CD4-positive, alpha-beta T cell treated with Interleukin-4 for 4 hours (primary cell): ENCODE measurements around the gene PRKCE.

ENCODE experiments used
- DNase-seq: peaks from one replicate; pipeline ENCODE4 v3.0.0-alpha.2; 2020

PRKCE gene

DNA sequence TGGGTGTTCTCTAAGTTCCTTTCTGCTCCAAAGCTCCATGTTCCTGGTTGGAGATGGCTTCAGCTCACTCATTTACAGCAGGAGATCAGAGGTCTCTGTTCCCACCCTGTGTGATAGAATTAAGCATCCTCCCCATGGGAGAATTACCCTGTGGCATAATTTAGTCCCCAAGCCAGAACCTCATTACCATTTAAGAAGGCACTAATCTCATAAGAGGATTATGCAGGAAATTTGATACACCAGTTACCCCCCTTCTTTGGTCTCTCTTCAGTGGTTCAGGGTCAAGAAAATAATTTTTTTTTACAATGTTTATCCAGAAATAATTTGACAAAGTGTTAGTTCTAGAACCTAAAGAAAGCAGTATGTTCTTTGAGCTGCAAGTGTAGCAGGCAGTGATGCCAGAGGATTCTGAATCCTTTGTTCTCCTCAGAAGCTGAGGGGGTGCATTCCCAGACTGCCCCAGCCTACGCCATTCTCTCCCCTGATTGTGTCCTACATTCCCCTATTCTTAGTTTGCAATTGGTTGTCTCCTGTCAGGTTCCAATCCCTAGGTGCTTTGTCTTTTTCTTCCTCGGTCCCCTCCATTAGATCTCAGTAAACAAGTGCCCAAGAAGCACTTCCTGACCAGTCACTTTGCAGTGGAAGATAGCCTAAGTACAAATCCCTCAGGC is 163.6 kb downstream of the PRKCE start:
- no peak for DNase-seq

- DNase-seq: no peak
Measured at GRCh38 chr2:45816272-45816671, 164.8 kb downstream of the PRKCE start.

- no peak for DNase-seq
Measured at GRCh38 chr2:45818591-45818990, 167.1 kb downstream of the PRKCE start.

DNA sequence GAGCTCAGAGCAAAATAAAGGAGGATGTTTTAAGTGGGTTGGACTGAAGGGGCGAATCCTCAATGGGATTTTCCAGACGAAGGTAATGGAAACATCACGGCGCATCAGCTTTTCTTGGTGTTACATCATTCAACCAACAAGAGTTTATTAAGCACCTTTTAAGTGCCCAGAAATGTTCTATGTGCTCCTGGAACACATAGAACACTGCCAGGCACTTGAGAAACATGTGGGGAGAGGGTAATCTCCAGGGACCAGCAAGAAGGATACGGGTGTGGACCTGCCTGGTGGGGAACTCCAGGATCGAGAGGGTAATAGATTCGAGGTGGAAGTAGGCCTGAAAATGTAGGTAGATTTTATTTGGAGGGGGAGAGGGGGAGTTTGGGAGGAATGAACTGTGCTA is 168.6 kb downstream of the PRKCE start:
- no peak for DNase-seq

DNA sequence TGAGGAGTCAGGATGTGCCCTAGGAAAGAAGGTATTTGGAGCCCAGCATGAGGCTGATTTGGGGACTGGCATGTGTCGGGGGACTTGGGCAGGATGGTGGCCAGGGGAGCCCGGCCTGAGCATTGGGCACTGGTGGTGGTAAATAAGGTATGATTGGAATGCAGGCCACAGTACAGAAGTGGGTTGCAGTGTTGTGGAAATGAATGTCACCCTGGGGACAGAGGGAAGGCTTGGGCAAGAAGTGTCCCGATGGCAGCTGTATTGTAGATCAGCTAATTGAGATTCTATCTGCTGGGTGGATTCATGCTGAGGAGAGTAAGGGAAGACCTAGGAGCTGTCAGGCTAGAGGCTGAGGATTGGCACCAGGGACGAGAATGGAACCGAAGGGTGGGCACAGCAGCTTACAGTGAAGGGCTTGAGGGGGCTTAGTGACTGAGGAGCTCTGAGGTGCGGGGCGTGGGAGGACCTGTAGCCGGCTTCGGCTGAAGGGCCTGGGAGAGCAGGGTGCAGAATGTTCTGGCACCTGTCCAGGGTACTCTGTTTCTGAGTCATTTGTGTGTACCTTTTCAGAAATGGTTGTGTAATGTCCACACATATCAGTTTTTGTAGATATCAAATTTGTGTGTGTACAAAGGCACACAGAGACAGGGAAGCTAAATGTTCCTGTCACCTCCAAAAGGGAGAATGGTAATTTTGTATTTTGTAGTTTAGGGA is 170.2 kb downstream of the PRKCE start:
- DNase-seq: no peak

DNA sequence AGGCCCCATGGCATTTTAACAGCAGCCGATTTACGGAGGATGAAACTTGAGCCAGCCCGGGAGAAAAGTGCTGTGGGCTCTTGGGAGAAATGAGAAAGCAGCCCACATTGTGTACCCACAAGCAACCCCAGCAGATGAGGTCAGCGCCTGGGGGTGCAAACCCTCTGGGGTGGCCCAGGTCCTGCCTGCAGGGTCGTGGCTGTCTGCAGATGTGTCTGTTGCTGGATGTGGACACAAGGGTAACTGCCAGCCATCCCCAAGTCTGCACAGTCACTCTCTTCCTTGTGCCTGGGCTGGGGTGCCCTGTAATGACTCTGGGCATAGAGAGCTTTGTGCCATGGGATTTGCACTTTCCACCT is 170.8 kb downstream of the PRKCE start:
- DNase-seq: no peak

- no peak for DNase-seq
Measured at GRCh38 chr2:45823723-45824206, 172.3 kb downstream of the PRKCE start.

- DNase-seq: no peak
Measured at GRCh38 chr2:45825001-45825651, 173.7 kb downstream of the PRKCE start.

GRCh38 chr2:45826460-45826859 is 175.0 kb downstream of the PRKCE start:
- DNase-seq: no peak

GRCh38 chr2:45826884-45827635 is 175.6 kb downstream of the PRKCE start:
- DNase-seq: no peak

GRCh38 chr2:45830322-45830721 is 178.8 kb downstream of the PRKCE start:
- DNase-seq: no peak

DNA sequence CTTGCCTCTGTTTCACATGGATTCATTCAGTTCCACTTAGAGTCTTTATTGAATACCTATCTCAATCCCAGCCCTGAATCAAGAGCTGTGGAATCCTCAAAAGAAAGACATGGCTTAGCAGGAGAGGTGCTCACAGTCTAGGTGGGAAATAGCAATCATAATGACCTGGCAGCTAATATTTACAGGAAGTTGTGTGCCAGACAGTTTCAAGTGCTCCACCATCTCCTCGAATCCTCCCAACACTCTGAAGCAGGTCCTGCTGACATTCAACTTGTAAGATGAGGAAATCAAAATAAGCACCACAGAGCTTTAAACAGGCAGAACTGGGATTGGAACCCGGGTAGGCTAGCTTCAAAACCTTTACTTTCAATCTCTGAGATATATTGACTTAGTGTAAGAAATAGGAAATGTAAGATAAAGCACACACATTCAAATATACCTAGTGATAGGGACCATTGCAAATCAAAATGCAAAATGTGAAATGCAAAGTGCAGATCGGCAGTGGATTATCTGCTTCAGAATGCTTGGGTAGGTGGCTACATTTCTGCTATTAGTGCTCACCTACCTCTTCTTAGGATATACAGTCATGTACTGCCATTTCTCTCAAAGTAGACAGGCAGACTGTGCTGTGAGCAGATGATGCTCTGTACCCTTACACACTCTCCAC is 182.0 kb downstream of the PRKCE start:
- DNase-seq: no peak

DNA sequence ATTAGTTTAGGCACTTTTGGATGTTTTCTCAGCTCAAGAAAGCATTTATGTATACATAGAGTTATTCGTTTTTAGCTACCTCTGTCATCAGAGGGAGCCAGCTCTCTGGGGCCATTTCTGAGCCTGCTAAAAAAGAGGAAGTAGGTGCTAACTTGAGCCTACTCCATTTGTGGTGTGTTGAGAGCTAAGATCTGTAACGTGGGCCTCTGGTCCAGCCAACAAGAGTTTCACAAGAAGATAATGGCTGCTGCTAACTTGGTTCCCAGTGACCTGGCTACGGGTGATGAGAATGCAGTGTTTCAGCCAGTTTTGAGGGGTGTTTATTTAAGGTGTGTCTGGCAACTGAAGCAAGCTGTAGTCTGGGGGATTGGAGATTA is 182.5 kb downstream of the PRKCE start:
- no peak for DNase-seq

DNA sequence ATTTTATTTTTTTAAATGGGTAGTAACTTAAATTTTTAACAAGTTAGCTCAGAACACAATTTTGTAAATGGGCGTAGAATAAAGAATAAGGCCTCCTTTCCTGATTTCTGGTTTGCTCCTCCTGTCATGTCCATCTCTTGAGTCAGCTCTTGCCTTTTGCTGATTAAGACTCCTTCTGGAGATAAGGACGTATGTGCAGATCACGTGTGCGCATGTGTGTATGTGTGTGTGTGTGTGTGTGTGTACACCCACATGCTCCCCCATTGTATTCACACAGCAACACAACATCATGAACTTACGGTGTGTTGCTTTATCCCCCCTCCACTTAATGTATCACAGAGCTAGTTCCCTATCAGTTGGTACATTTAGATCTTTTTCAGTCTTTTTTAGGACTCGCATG is 182.9 kb downstream of the PRKCE start:
- DNase-seq: no peak

- DNase-seq: no peak
Measured at GRCh38 chr2:45834858-45835257, 183.4 kb downstream of the PRKCE start.

- DNase-seq: no peak
Measured at GRCh38 chr2:45836316-45836715, 184.8 kb downstream of the PRKCE start.

DNA sequence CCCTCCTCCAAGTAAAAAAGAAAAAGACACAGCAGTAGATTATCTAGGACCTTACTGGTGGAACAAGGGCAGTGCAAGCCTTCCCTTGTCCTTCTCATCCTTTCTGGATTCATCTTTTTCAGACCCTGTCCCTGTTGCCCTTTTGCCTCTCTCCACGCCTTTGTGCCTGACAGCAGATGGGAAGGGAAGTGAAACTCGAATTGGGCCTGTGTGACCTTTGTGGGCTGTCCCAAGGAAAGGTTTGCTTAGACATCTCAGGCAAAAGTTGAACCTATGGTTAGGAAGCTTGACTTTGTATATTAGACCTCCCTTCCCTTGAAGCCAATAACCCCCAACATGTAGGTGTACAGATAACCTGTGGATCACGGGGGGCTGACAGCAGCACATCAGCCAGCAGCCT is 185.3 kb downstream of the PRKCE start:
- no peak for DNase-seq

- DNase-seq: no peak
Measured at GRCh38 chr2:45837812-45838341, 186.4 kb downstream of the PRKCE start.

DNA sequence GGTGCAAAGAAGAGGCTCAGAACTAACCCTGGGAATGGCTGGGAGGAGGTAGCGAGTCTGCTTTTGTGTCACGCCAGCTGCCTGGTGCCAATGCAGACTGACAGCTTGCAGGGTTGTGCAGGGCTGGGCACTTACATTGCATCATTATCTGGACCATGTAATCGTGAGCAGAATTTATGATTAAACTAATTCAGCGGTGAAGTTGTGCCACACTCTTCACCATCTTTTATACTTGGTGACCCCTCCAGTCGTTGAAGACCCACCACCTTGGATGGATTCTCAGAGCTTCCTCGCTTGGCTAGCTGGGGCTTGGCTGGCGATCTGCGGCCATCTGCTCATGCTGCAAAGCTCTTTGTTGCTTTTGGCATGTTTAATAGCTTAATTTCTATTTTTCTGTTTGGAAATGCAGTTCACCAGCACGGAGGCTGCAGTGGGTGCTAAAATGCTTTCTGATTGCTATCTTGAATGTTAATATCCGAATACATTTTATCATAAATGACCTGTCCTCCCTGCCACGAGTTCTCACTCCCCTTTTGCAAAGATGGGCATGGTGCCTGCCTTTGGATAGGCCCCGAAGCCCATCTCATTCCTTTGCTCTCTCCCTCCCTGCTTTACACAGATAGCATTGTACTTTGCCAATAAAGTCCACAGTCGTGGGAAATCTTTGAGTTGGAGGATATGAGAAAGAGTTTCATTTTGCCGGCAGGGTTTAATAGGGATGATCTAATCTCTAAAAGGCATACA is 188.2 kb downstream of the PRKCE start:
- DNase-seq: no peak

GRCh38 chr2:45840481-45840880 is 189.0 kb downstream of the PRKCE start:
- no peak for DNase-seq

GRCh38 chr2:45841752-45842407 is 190.4 kb downstream of the PRKCE start:
- DNase-seq: no peak
